ENCODE results near the gene CDH3. TPM values are rescaled to one million over a fixed set of nuclear protein-coding genes. Genes with fewer than 3 reads are reported as not detected.

The CDH3 gene
- total and polyA plus RNA-seq, 2 donors (not counting 1 experiment from before 2014, with no cell fraction given), result 0.17 to 0.24 TPM

- Mint-ChIP-seq H3K4me1 (peaks cover 3% of the 10 kb centered on the region), H3K4me3 (no peak overlapping the region), H3K9me3 (ENCODE audit: insufficient read depth) (no peaks in the 10 kb centered on the region), H3K27me3 (peaks cover 45% of the 10 kb centered on the region), H3K27ac (no peak overlapping the region)
- H3K79me2 ChIP-seq (ENCODE audit: control insufficient read depth, insufficient read depth, low read length), result no peaks in the 10 kb centered on the region
- H3K9me3 ChIP-seq (ENCODE audit: control extremely low read depth in 1 of 3, control insufficient read depth in 2 of 3, insufficient read depth in 1 of 3, low read length in 2 of 3), result peaks cover 0 to 7% (median 0%) of the 10 kb centered on the region in 3 donors
- H3K4me1 ChIP-seq (ENCODE audit: control insufficient read depth in 2 of 2, insufficient read depth in 2 of 2, low read length in 2 of 2), result peaks cover under 1 to 2% of the 10 kb centered on the region in 2 donors
- no peak overlapping the region for H3K27ac ChIP-seq (ENCODE audit: low read length in 2 of 2)
- TF ChIP-seq EZH2 (IDR thresholded peaks at IDR 0.05; ENCODE audit: borderline replicate concordance, insufficient read depth, low read depth, low read length, poor library complexity, severe bottlenecking) (no peak), CTCF (IDR thresholded peaks at IDR 0.05) (no peak)
- no peaks in the 10 kb centered on the region for H3K36me3 ChIP-seq (replicated peaks in 1 of 2; ENCODE audit: control extremely low read depth in 1 of 2, control insufficient read depth in 1 of 2, extremely low read depth in 1 of 2, insufficient read depth in 2 of 2, low read length in 1 of 2)
- ChIA-PET POLR2A (no interaction called here), CTCF (no interaction called here)
- no peak overlapping the region for H3K9ac ChIP-seq (ENCODE audit: low read length)
- peaks cover 0 to 28% (median 8%) of the 10 kb centered on the region in 4 experiments for H3K27me3 ChIP-seq (replicated peaks in 1 of 4; ENCODE audit: control extremely low read depth in 1 of 4, control insufficient read depth in 3 of 4, insufficient read depth in 4 of 4, low read length in 3 of 4)
- WGBS (ENCODE audit: insufficient coverage), result 90% methylated on average over 12 of the region's 12 CpGs
- DNase-seq (no peak), ATAC-seq (ENCODE audit: low read depth) (no peak)
- no peak overlapping the region for H3K4me3 ChIP-seq (ENCODE audit: control extremely low read depth in 1 of 5, extremely low read depth in 1 of 5, insufficient read depth in 1 of 5, low read depth in 2 of 5, low read length in 4 of 5)
- intact Hi-C loops (cut with micrococcal nuclease), result no loop called here
- no peak overlapping the region for H3K4me2 ChIP-seq (replicated peaks; ENCODE audit: low read depth, low read length, poor library complexity, severe bottlenecking)
- H4K20me1 ChIP-seq (ENCODE audit: control insufficient read depth, insufficient read depth, low read length, poor library complexity, severe bottlenecking), result no peaks in the 10 kb centered on the region
- no peak overlapping the region for H2AFZ ChIP-seq (ENCODE audit: insufficient read depth, low read depth, low read length, poor library complexity, severe bottlenecking)
Measured at GRCh38 chr16:68651136-68651535, 6.0 kb downstream of the CDH3 start.

- Histone ChIP-seq H3K4me3 (ENCODE audit: control extremely low read depth in 1 of 5, extremely low read depth in 1 of 5, insufficient read depth in 1 of 5, low read depth in 2 of 5, low read length in 4 of 5) (no peak overlapping the region), H3K27ac (ENCODE audit: low read length in 2 of 2) (no peak overlapping the region), H3K9ac (ENCODE audit: low read length) (no peak overlapping the region), H3K36me3 (replicated peaks in 1 of 2; ENCODE audit: control extremely low read depth in 1 of 2, control insufficient read depth in 1 of 2, extremely low read depth in 1 of 2, insufficient read depth in 2 of 2, low read length in 1 of 2) (no peaks in the 10 kb centered on the region), H3K4me2 (replicated peaks; ENCODE audit: low read depth, low read length, poor library complexity, severe bottlenecking) (no peak overlapping the region), H4K20me1 (ENCODE audit: control insufficient read depth, insufficient read depth, low read length, poor library complexity, severe bottlenecking) (no peaks in the 10 kb centered on the region), H3K27me3 (replicated peaks in 1 of 4; ENCODE audit: control extremely low read depth in 1 of 4, control insufficient read depth in 3 of 4, insufficient read depth in 4 of 4, low read length in 3 of 4) (peaks cover 0 to 15% (median 5%) of the 10 kb centered on the region in 4 experiments), H3K9me3 (ENCODE audit: control extremely low read depth in 1 of 3, control insufficient read depth in 2 of 3, insufficient read depth in 1 of 3, low read length in 2 of 3) (peaks cover 0 to 7% (median 0%) of the 10 kb centered on the region in 3 donors), H2AFZ (ENCODE audit: insufficient read depth, low read depth, low read length, poor library complexity, severe bottlenecking) (no peak overlapping the region), H3K79me2 (ENCODE audit: control insufficient read depth, insufficient read depth, low read length) (no peaks in the 10 kb centered on the region), H3K4me1 (ENCODE audit: control insufficient read depth in 2 of 2, insufficient read depth in 2 of 2, low read length in 2 of 2) (no peaks in the 10 kb centered on the region)
- TF ChIP-seq CTCF (IDR thresholded peaks at IDR 0.05) (no peak), EZH2 (IDR thresholded peaks at IDR 0.05; ENCODE audit: borderline replicate concordance, insufficient read depth, low read depth, low read length, poor library complexity, severe bottlenecking) (no peak)
- ChIA-PET CTCF (no interaction called here), POLR2A (no interaction called here)
- intact Hi-C loops (cut with micrococcal nuclease), result no loop called here
- Mint-ChIP-seq H3K4me3 (no peak overlapping the region), H3K27ac (no peak overlapping the region), H3K4me1 (no peaks in the 10 kb centered on the region), H3K9me3 (ENCODE audit: insufficient read depth) (no peaks in the 10 kb centered on the region), H3K27me3 (peaks cover 42% of the 10 kb centered on the region)
- ATAC-seq (ENCODE audit: low read depth) (no peak), DNase-seq (no peak)
- 100% methylated on average over 1 of the region's 2 CpGs for WGBS (ENCODE audit: insufficient coverage)
Measured at GRCh38 chr16:68652659-68653058, 7.5 kb downstream of the CDH3 start.
